Loucy (cell line): ENCODE results near the gene ABLIM2.

Experiments
- H2AFZ ChIP-seq: fragments of 200-600 bp; sonication (generic); 2 replicates; pipeline ENCODE4 v1.6.0; 2016; ENCODE audit warnings: antibody characterized with exemption, mild to moderate bottlenecking, low read length, moderate library complexity
- H3F3A ChIP-seq: fragments of 200-600 bp; 2 replicates; pipeline ENCODE4 v1.6.0; 2016; ENCODE audit warnings: antibody characterized with exemption, low read depth, mild to moderate bottlenecking
- H3K27me3 ChIP-seq: fragments of 200-600 bp; sonication (generic); 2 replicates; pipeline ENCODE4 v1.6.1; 2014; ENCODE audit warnings: low read length, mild to moderate bottlenecking; ENCODE audit not compliant: insufficient read depth, poor library complexity, severe bottlenecking
- H3K36me3 ChIP-seq: fragments of 200-600 bp; sonication (generic); 2 replicates; pipeline ENCODE4 v1.6.1; 2016; ENCODE audit warnings: low read length; ENCODE audit not compliant: insufficient read depth
- H3K4me1 ChIP-seq: fragments of 200-600 bp; sonication (generic); 2 replicates; pipeline ENCODE4 v1.5.1; 2014; ENCODE audit warnings: low read length, mild to moderate bottlenecking; ENCODE audit not compliant: insufficient read depth, poor library complexity, severe bottlenecking
- H3K4me2 ChIP-seq: fragments of 200-600 bp; sonication (generic); 2 replicates; pipeline ENCODE4 v1.6.0; 2014; ENCODE audit warnings: antibody characterized with exemption, low read length, low read depth, mild to moderate bottlenecking; ENCODE audit not compliant: poor library complexity, severe bottlenecking
- H3K4me3 ChIP-seq: fragments of 200-600 bp; sonication (generic); 2 replicates; pipeline ENCODE4 v1.5.1; 2014; ENCODE audit warnings: low read length, mild to moderate bottlenecking, mixed read lengths; ENCODE audit not compliant: poor library complexity, severe bottlenecking
- H3K79me2 ChIP-seq: fragments of 200-600 bp; sonication (generic); 2 replicates; pipeline ENCODE4 v1.6.1; 2014; ENCODE audit warnings: low read length; ENCODE audit not compliant: insufficient read depth
- H3K9ac ChIP-seq: fragments of 200-600 bp; sonication (generic); 2 replicates; pipeline ENCODE4 v1.6.0; 2014; ENCODE audit warnings: mild to moderate bottlenecking, low read depth, low read length, moderate library complexity; ENCODE audit not compliant: poor library complexity, severe bottlenecking
- H3K9me2 ChIP-seq: fragments of 200-600 bp; sonication (generic); replicated peaks from 2 replicates; pipeline ENCODE4 v1.6.1; 2016; ENCODE audit warnings: low read depth, low read length, mixed read lengths
- H3K9me3 ChIP-seq: fragments of 200-600 bp; sonication (generic); 2 replicates; pipeline ENCODE4 v1.6.1; 2014; ENCODE audit warnings: mild to moderate bottlenecking, antibody characterized with exemption, low read length, low read depth; ENCODE audit not compliant: insufficient read depth
- H4K20me1 ChIP-seq: fragments of 200-600 bp; sonication (generic); 2 replicates; pipeline ENCODE4 v1.6.0; 2014; ENCODE audit warnings: antibody characterized with exemption, low read length, mild to moderate bottlenecking; ENCODE audit not compliant: insufficient read depth, poor library complexity, severe bottlenecking
- CTCF ChIP-seq: fragments of 200-600 bp; sonication (generic); conservative IDR thresholded peaks from 2 replicates; pipeline ENCODE4 v1.5.1; 2014; ENCODE audit warnings: mild to moderate bottlenecking, antibody characterized with exemption, low read length
- EZH2phosphoT487 ChIP-seq: fragments of 200-600 bp; IDR thresholded peaks from 2 replicates; pipeline ENCODE4 v1.6.1; 2018; ENCODE audit warnings: antibody characterized with exemption, mild to moderate bottlenecking, moderate library complexity, borderline replicate concordance

The ABLIM2 gene

DNA sequence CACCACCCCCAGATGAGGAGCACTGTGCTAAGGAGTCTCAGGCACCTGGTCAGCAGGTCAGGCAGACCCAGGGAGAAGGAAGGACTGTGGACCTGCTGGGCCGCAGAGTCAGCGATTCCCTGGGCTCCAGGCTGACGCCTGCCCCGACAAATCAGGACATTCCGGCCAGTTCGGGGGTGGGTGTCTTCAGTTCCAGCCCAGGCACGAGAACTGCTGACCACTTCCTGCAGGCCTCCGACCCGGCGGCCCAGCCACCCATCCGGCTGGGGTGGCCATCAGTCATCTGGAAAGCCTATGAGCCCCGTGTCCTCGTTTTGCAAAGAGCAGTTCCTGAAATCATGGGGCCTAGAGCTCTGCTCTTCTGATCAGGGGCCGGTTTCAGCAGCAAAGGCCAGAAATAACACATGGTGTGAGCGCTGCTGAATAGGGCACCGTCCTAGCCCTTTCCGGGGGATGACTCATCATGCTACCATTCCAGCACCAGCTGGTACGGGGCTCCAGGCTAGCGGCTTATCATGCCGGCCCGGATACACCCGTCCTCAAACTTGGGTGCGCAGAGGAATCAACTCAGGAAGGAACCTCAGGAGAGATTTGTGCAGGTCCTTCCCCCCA, 32.6 kb upstream of the ABLIM2 start:
- Histone ChIP-seq H3K79me2 (no peaks in the 10 kb centered on the region), H3K9me2 (no peaks in the 10 kb centered on the region), H3F3A (no peaks in the 10 kb centered on the region), H2AFZ (no peak overlapping the region), H3K36me3 (no peaks in the 10 kb centered on the region), H3K4me3 (no peak overlapping the region), H3K9ac (no peak overlapping the region), H4K20me1 (no peaks in the 10 kb centered on the region), H3K4me2 (no peak overlapping the region), H3K27me3 (no peaks in the 10 kb centered on the region), H3K4me1 (peaks cover 8% of the 10 kb centered on the region), H3K9me3 (no peaks in the 10 kb centered on the region)
- TF ChIP-seq CTCF (no peak), EZH2phosphoT487 (no peak)

- Histone ChIP-seq H3F3A (no peaks in the 10 kb centered on the region), H3K4me2 (no peak overlapping the region), H3K4me1 (peaks cover 8% of the 10 kb centered on the region), H3K4me3 (no peak overlapping the region), H3K79me2 (no peaks in the 10 kb centered on the region), H2AFZ (no peak overlapping the region), H3K9ac (no peak overlapping the region), H3K36me3 (no peaks in the 10 kb centered on the region), H4K20me1 (no peaks in the 10 kb centered on the region), H3K9me3 (no peaks in the 10 kb centered on the region), H3K9me2 (no peaks in the 10 kb centered on the region), H3K27me3 (no peaks in the 10 kb centered on the region)
- TF ChIP-seq CTCF (no peak), EZH2phosphoT487 (no peak)
Measured at GRCh38 chr4:8189551-8190466, 31.2 kb upstream of the ABLIM2 start.

DNA sequence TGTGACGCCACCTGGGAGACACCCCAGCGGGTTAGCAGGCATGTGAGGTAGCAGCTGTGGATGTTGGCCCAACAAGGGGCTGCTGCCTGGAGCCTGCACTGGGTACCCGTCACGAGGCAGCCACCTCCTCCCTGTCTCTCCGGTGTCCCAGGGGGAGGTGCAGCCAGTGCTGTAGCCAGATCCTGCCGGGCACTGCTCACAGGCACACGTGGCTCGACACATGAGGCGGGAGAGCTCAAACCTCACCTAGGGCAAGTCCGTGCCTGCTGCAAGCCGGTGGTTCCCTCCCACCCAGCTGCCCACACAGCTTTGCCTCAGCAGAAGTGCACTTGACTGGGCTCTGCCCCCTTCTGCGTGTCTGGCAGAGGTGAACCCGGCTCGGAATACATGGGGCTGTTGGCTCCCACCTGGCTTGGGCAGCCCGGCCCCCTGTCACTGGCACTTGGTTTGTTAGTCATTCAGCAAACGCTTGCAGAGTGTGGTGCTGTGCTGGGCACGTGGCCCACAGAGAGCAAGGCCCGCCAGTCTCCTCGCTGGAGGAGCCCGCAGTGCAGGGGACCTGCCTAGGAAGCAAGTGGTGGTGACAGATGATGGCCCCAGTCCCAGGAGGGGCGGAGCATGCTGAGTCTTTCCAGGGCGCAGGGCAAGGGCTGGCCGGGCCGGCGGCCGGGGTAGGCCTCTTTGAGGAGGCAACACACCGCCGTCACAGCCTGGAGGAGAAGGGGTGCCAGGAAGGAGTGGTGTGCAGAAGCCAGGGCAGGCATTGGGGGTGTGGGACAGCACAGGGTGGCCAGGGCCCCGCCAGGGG, 30.3 kb upstream of the ABLIM2 start:
- no peaks in the 10 kb centered on the region for H3K9me2 ChIP-seq
- no peaks in the 10 kb centered on the region for H3K9me3 ChIP-seq
- H3K9ac ChIP-seq: no peak overlapping the region
- TF ChIP-seq CTCF (no peak), EZH2phosphoT487 (no peak)
- peaks cover 8% of the 10 kb centered on the region for H3K4me1 ChIP-seq
- no peaks in the 10 kb centered on the region for H3F3A ChIP-seq
- H3K27me3 ChIP-seq: no peaks in the 10 kb centered on the region
- no peak overlapping the region for H3K4me2 ChIP-seq
- H2AFZ ChIP-seq: no peak overlapping the region
- H3K79me2 ChIP-seq: no peaks in the 10 kb centered on the region
- H4K20me1 ChIP-seq: no peaks in the 10 kb centered on the region
- H3K4me3 ChIP-seq: no peak overlapping the region
- H3K36me3 ChIP-seq: no peaks in the 10 kb centered on the region
